GM18861 (cell line): ENCODE results near the gene NOD1.

ENCODE experiments used
- ATAC-seq: cut with Tn5 transposase; IDR thresholded peaks from one replicate; pipeline ENCODE4 v1.9.1; 2021; ENCODE audit not compliant: unreplicated experiment

The NOD1 gene

DNA sequence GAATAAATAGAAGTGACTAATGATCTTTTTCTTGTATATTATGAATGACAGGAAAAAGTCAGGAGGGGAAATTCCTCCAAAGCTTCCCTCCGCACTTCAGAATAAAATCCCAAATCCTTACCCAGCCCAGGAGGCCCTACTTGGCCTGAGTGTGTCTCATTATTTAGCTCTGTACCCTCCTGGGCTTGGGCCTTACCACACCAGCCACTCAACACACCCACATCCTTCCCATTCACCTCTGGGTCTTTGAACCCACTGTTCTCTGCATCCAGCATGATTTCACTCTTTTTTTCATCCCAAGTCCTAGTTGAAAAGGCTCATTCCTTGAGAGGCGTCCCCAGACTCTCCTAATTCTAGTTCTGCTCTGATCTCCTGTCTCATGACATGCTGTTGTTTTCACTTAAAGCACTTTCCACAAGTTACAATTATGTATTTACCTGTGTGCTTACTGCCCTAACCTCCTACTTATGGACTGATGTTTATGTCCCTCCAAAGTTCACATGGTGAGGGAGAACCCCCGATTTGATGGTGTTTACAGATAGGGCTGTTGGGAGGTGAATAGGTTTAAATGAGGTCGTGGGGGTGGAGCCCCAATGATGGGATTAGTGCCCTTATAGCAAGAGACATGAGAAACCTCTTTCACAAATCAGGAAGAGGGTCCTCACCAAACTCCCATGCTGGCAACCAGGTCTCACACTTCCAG is 6.4 kb downstream of the NOD1 start:
- no peak for ATAC-seq

GRCh38 chr7:30471205-30471604 is 7.4 kb downstream of the NOD1 start:
- ATAC-seq, result no peak

GRCh38 chr7:30470771-30471170 is 7.8 kb downstream of the NOD1 start:
- ATAC-seq, result no peak

DNA sequence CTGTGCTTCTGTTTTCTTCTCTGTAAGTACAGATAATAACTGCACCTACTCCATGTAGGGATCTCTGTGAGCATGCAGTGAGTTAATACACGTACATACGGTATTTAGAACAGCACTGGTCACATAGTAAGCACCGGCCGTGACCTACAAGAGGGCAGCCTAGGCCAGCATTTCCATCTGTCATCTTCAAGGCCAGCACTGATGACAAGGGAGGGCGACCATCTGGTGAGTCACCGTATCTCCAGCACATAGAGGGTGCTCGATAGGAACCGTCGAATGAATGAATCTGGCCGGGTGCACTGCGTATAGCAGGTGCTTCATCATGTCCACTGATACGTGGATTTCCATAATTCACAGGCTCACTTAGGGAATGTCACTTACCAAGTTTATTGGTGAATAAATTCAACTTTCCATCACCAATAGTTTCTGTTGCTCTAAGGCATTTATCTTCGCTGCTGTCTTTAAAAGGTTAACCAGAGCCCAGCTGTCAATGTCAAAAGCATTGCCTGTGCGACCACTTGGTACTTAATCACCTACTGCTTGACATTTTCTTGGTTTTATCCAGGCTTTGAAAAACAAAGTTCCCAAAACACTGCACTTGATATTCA is 8.3 kb downstream of the NOD1 start:
- no peak for ATAC-seq

- ATAC-seq, result no peak
Measured at GRCh38 chr7:30469303-30469702, 9.3 kb downstream of the NOD1 start.

DNA sequence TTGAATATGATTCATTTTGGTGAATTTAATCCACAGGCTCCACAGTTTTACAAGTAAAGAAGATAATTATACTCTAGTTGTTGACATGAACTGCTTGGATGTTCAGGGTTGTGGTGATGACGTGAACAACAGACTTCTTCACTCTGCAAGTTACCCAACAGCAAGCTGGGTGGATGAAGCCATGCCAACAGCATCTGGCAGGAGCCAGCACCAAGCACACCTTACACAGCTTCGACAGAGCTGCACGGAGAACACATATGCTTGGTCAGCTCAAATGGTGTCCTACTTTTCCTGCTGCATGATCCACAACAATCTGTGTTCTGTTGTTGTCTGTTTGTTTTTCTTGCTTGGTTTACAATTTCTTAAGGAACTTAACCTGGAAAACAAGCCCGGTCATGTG is 9.8 kb downstream of the NOD1 start:
- ATAC-seq, result no peak

DNA sequence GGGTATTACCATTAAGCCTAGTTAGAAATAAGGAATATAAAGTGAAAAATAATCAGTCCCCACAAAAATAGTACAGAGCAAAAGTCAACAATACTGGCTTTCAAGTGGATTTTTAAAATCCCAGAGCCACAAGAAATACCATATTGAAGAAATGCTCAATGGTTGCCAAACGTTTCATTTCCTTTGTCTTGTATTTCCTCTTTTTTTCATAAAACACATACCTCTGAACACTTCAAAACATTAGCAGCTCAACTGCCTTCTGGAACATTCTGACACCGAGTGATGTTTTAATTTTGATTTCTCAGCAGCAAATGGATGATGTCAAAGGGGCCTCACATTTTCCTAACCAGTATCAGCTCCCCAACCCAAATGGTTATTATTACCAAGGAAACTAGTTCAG is 10.5 kb downstream of the NOD1 start:
- no peak for ATAC-seq

GRCh38 chr7:30467271-30467670 is 11.3 kb downstream of the NOD1 start:
- ATAC-seq, result no peak

DNA sequence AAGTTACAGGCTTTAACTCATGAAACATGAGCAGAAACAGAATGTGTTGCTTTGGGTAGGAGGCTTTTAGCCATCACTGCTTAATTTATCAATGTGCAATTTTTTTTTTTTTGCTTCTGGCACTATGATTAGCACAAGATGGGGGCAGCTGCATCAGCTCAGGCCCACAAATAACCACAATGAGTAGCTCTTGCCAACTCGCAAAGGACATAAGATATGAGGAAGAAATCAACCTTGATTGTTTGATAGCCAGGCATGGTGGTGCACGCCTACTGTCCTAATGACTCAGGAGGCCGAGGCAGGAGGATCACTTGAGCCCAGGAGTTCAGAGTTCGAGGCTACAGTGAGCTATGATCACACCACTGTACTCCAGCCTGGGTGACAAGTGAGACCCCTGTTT is 12.3 kb downstream of the NOD1 start:
- no peak for ATAC-seq

GRCh38 chr7:30465811-30466180 is 12.8 kb downstream of the NOD1 start:
- ATAC-seq, result no peak

DNA sequence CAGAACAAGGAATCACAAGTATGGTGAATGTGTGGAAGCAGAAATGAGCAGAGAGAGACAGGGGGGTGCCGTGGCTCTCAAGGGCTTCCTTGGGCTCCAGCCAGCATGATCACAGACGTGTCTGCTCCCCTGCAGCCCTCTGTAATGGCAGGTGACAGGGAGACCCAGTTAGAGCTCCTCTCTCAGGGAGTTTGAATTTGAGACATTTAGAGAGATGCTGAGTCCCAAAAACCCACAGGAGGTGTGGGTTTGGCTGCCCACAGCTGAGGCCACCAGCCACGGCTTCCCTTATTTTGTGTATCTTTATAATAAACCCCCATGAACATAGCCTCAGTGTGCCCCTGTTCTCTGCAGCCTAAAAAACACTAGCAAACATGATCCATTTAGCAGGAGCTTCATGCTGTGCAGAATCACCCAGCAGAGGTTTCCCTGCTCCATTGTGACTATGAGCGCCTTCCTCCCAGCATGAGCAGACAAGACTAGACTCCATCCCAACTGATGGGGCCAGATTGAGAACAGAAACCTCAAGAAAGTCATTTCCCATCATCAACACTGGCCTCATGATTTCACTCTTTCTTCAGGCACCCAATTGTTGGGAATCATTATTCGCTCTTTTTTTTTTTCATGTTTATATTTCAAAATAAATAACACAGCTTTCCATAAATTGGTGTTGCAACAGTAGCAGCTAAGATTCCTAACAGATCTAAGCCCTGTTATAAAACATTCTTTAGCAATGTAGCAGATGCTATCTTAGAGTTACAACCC is 13.4 kb downstream of the NOD1 start:
- no peak for ATAC-seq

DNA sequence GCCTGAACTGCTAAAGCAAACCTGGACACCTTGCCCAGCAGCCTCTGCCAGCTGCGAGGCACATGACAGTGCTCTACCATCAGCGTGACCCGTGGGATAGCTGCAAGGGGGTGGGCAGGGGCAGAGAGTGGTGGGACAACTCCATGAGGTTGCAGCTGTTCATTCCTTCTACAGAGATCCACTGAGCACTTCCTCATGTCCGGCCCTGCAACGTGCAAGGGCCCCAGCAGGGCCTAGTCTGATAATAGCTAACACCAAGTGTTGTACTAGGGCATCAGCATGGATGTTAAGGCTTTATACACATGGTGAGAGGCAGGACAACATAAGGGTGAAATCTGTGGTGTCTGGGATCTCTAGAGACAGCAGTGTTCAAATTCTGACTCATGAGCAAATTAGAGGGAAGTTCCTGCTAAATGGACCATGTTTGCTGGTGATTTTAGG is 14.3 kb downstream of the NOD1 start:
- peak; percentile 50 for ATAC-seq

GRCh38 chr7:30463405-30464145 is 15.0 kb downstream of the NOD1 start:
- peak; percentile 64 for ATAC-seq

DNA sequence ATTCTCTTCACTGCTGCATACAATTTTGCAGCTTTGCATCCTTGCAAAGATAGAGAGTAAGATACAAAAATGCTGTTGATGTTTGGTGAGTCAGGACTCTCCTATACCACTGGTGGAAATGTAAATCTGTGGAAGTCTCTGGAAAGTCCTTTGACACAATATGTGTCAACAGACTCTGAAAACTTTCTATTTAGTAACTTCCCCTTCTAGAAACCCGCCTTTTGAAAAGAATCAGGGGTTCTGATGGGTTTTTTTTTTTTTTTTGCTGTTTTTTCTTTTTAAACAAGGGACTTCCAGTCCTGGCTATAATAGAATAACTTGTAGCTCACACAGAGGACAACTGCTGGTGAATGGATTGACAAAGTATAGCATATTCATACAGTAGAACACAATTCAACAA is 16.4 kb downstream of the NOD1 start:
- no peak for ATAC-seq

DNA sequence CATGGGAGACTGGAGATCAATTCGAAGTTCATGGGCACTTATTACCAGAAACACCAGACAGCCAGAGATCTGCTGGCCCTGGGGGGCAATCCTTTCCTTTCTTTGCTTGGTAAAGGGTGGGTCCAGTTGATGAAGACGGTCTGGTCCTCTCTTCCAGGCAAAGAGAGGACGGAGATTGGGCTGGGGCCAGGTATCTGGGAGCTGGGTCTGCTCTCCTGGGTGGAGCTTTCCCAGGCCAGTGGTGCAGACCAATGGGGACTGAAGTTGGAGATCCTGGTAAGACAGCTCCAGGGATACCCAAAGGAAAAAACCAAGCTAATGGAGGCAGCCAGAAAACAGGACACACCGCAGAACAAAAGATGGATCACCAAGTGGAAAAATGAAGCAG is 18.3 kb downstream of the NOD1 start:
- no peak for ATAC-seq

- no peak for ATAC-seq
Measured at GRCh38 chr7:30459591-30460245, 18.9 kb downstream of the NOD1 start.

- ATAC-seq, result no peak
Measured at GRCh38 chr7:30458311-30458710, 20.3 kb downstream of the NOD1 start.

DNA sequence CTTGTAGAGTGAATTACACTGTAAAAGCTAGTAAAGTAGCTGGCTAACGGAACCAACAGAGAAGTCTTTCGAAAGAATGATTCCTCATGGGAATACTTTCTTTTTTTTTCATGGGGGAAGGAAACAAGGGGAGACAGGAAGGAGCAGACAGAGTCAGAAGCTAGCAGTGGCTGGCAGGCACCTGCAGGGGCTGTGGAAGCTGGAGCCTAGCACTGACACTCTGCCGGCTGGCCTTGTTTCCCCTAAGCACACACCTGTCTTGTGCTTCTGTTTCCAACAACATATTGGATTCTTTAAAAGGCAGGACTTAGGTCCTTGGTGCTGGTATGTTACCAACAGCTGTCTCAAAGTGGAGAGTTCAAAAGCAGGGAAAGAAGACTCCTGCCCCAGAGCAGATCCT is 24.7 kb downstream of the NOD1 start:
- ATAC-seq, result no peak

DNA sequence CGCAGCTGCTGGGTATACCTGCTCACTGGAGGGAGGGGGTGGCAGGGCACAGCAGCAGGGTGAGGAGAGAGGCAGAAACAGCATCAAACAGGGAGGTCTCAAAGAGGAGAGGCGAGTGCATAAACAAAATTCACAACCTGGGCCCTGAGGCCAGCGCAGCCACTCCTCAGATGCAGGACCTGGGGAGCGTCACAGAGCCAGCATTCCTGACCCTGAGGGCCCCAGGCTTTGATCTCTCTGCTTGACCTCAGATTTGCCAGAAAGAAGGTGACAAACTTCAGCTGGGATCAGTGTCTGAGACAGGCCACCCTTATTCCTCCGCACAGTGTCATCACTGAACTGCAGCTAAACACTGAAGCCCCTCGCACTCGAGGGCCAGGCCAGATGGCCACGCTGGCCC is 25.6 kb downstream of the NOD1 start:
- ATAC-seq, result no peak

DNA sequence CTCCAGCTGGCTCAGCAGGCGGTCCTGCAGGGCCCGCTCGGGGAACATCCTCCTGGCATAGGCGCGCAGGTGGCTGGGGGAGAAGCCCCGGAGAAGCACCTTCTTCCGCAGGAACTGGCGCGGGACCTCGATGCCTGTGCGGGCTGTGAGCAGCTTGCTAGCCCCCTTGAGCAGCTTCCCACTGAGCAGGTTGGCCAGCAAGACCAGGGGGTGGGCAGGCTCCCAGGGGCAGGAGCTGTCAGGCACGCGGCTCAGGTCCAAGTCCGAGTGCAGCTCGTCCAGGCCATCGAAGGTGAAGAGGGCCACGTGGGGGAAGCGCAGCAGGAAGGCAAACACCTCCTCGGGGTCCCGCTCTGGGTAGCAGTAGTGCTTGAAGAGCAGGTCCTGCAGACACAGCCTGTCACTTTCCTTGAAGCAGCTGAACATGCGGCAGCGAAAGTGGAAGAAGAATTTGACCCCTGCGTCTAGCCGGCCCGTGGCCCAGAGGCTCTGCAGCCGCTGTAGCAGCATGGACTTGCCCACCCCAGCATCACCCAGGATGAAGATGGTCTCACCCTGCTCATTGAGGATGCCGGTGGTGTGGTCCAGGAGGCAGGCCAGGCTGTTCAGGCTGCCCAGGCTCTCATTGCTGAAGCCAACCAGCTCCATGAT is 26.2 kb downstream of the NOD1 start:
- ATAC-seq, result no peak
